Measurements from ENCODE around the gene EPB41L5. TPM values are rescaled to one million over a fixed set of nuclear protein-coding genes. Genes with fewer than 3 reads are reported as not detected.
"Not testable (repeated sequence)": the region's sequence is repeated elsewhere in the genome, so short reads cannot be mapped to it uniquely, and the experiment has no call there.

EPB41L5 gene
- total RNA-seq, 2 experiments from 2014 or later = 5.6 to 14.1 TPM

GRCh38 chr2:120132691-120133090, 119.8 kb downstream of the EPB41L5 start:
- Histone ChIP-seq H3K4me2 (ENCODE audit: low read length) (no peak overlapping the region), H3K79me2 (ENCODE audit: insufficient read depth, low read depth, low read length) (no peaks in the 10 kb centered on the region), H3K27ac (ENCODE audit: low read depth, low read length, poor library complexity, severe bottlenecking) (no peak overlapping the region), H3K9me2 (ENCODE audit: insufficient read depth, low read length) (no peaks in the 10 kb centered on the region), H2AFZ (ENCODE audit: low read length) (no peak overlapping the region), H3K9me3 (ENCODE audit: low read length) (no peaks in the 10 kb centered on the region), H3K4me3 (ENCODE audit: low read depth, low read length, poor library complexity, severe bottlenecking) (no peak overlapping the region), H3K4me1 (ENCODE audit: insufficient read depth, low read length, poor library complexity, severe bottlenecking) (no peaks in the 10 kb centered on the region), H4K20me1 (ENCODE audit: insufficient read depth, low read length) (no peaks in the 10 kb centered on the region), H3K36me3 (ENCODE audit: insufficient read depth, low read length) (no peaks in the 10 kb centered on the region)
- no TSS peak for BruUV-seq (replicated peaks)
- CTCF ChIA-PET (ENCODE audit: unreplicated experiment) = no interaction called here
- TF ChIP-seq EZH2phosphoT487 (IDR thresholded peaks at IDR 0.05; ENCODE audit: borderline replicate concordance, low read depth, low read length) = no peak
- no peak for TF ChIP-seq CTCF (conservative IDR thresholded peaks at IDR 0.05; ENCODE audit: low read length)
- intact Hi-C loops (cut with micrococcal nuclease; ENCODE audit: unreplicated experiment) = no loop called here
- POLR2A ChIA-PET = interaction anchor here (0.5 to 0.7 kb wide), 3 partner anchors 13 to 142 kb away, joined by 3 to 8 read pairs (median 4); no protein-coding TSS in a partner anchor
- DNase-seq (ENCODE audit: low spot score) = no peak

GRCh38 chr2:120133572-120134244, 120.8 kb downstream of the EPB41L5 start:
- no peak for DNase-seq (ENCODE audit: low spot score)
- ChIA-PET POLR2A (no interaction called here), CTCF (ENCODE audit: unreplicated experiment) (no interaction called here)
- Histone ChIP-seq H4K20me1 (ENCODE audit: insufficient read depth, low read length) (no peaks in the 10 kb centered on the region), H2AFZ (ENCODE audit: low read length) (no peak overlapping the region), H3K36me3 (ENCODE audit: insufficient read depth, low read length) (no peaks in the 10 kb centered on the region), H3K4me1 (ENCODE audit: insufficient read depth, low read length, poor library complexity, severe bottlenecking) (no peaks in the 10 kb centered on the region), H3K79me2 (ENCODE audit: insufficient read depth, low read depth, low read length) (no peaks in the 10 kb centered on the region), H3K27ac (ENCODE audit: low read depth, low read length, poor library complexity, severe bottlenecking) (no peak overlapping the region), H3K9me2 (ENCODE audit: insufficient read depth, low read length) (no peaks in the 10 kb centered on the region), H3K9me3 (ENCODE audit: low read length) (no peaks in the 10 kb centered on the region), H3K4me3 (ENCODE audit: low read depth, low read length, poor library complexity, severe bottlenecking) (no peak overlapping the region), H3K4me2 (ENCODE audit: low read length) (no peak overlapping the region)
- TF ChIP-seq EZH2phosphoT487 (IDR thresholded peaks at IDR 0.05; ENCODE audit: borderline replicate concordance, low read depth, low read length) (no peak), CTCF (conservative IDR thresholded peaks at IDR 0.05; ENCODE audit: low read length) (no peak)
- BruUV-seq (replicated peaks) = no TSS peak
- intact Hi-C loops (cut with micrococcal nuclease; ENCODE audit: unreplicated experiment) = no loop called here

- POLR2A ChIA-PET = no interaction called here
- no peak for DNase-seq (ENCODE audit: low spot score)
- no peak for TF ChIP-seq CTCF (conservative IDR thresholded peaks at IDR 0.05; ENCODE audit: low read length)
- no peak for TF ChIP-seq EZH2phosphoT487 (IDR thresholded peaks at IDR 0.05; ENCODE audit: borderline replicate concordance, low read depth, low read length)
- Histone ChIP-seq H3K36me3 (ENCODE audit: insufficient read depth, low read length) (no peaks in the 10 kb centered on the region), H3K9me2 (ENCODE audit: insufficient read depth, low read length) (no peaks in the 10 kb centered on the region), H3K27ac (ENCODE audit: low read depth, low read length, poor library complexity, severe bottlenecking) (no peak overlapping the region), H3K4me1 (ENCODE audit: insufficient read depth, low read length, poor library complexity, severe bottlenecking) (no peaks in the 10 kb centered on the region), H2AFZ (ENCODE audit: low read length) (no peak overlapping the region), H4K20me1 (ENCODE audit: insufficient read depth, low read length) (no peaks in the 10 kb centered on the region), H3K9me3 (ENCODE audit: low read length) (no peaks in the 10 kb centered on the region), H3K79me2 (ENCODE audit: insufficient read depth, low read depth, low read length) (no peaks in the 10 kb centered on the region), H3K4me2 (ENCODE audit: low read length) (no peak overlapping the region), H3K4me3 (ENCODE audit: low read depth, low read length, poor library complexity, severe bottlenecking) (no peak overlapping the region)
- no TSS peak for BruUV-seq (replicated peaks)
- intact Hi-C loops (cut with micrococcal nuclease; ENCODE audit: unreplicated experiment) = no loop called here
- CTCF ChIA-PET (ENCODE audit: unreplicated experiment) = no interaction called here
Measured at GRCh38 chr2:120134263-120134662, 121.4 kb downstream of the EPB41L5 start.

GRCh38 chr2:120135013-120135412, 122.1 kb downstream of the EPB41L5 start:
- POLR2A ChIA-PET = interaction anchor here (0.7 kb wide), 1 partner anchor 19 kb away, joined by 3 read pairs; no protein-coding TSS in a partner anchor
- H3K4me3 ChIP-seq (ENCODE audit: low read depth, low read length, poor library complexity, severe bottlenecking); DNase-seq (ENCODE audit: low spot score); BruUV-seq (replicated peaks); H3K4me2 ChIP-seq (ENCODE audit: low read length); H3K9me3 ChIP-seq (ENCODE audit: low read length); H3K4me1 ChIP-seq (ENCODE audit: insufficient read depth, low read length, poor library complexity, severe bottlenecking); H3K36me3 ChIP-seq (ENCODE audit: insufficient read depth, low read length); H2AFZ ChIP-seq (ENCODE audit: low read length); H4K20me1 ChIP-seq (ENCODE audit: insufficient read depth, low read length); intact Hi-C loops (cut with micrococcal nuclease; ENCODE audit: unreplicated experiment); H3K9me2 ChIP-seq (ENCODE audit: insufficient read depth, low read length); H3K27ac ChIP-seq (ENCODE audit: low read depth, low read length, poor library complexity, severe bottlenecking); H3K79me2 ChIP-seq (ENCODE audit: insufficient read depth, low read depth, low read length); CTCF ChIA-PET (ENCODE audit: unreplicated experiment): not testable (repeated sequence)
